Stimulated activated CD8-positive, alpha-beta memory T cell treated with anti-CD3 and anti-CD28 coated beads, Interleukin-4, amount 100 ng/mL, for 1 hour (primary cell): ENCODE data around the gene DDIT3.
A peak's percentile ranks its signal among the peaks of the same experiment; 100 is the strongest.
"Not testable (repeated sequence)": the region's sequence is repeated elsewhere in the genome, so short reads cannot be mapped to it uniquely, and the experiment has no call there.

Experiments
- DNase-seq, 2 donors: peaks; one replicate each; pipeline ENCODE4 v3.0.0-alpha.2; 2020; ENCODE audit warnings: low read depth in 2 of 2, low spot score in 1 of 2

Gene DDIT3

DNA sequence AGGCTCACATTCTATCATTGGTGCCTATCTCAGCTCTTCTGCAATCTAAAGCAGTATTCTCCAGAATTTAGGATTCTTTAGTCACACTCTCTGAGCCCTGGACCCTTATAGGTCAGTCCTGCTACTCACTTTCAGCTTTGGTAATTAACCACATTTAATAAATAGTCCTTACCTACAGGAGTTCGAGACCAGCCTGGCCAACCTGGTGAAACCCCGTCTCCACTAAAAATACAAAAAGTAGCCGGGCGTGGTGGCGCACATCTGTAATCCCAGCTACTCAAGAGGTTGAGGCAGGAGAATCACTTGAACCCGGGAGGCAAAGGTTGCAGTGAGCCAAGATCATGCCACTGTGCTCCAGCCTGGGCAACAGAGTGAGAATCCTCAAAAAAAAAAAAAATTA, 6.6 kb downstream of the DDIT3 start:
- not testable (repeated sequence) for DNase-seq

DNA sequence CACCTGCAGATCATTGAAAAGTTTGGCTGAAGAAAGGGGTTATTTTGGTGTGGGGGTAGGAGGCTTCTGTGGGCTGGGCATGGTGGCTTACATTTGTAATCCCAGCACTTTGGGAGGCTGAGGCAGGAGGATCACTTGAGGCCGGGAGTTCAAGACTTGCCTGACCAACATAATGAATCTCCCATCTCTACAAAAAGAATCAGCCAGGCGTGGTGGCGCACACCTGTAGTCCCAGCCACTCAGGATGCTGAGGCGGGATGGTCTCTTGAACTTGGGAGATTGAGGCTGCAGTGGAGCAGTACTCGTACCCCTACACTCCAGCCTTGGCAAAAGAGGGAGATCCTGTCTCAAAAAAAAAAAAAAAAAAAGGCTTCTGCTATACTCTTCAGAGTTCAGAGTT, 7.0 kb downstream of the DDIT3 start:
- DNase-seq, result no peak

- DNase-seq, result no peak
These were observed 7.6 kb downstream of the DDIT3 start for GRCh38 chr12:57512665-57513064.

DNA sequence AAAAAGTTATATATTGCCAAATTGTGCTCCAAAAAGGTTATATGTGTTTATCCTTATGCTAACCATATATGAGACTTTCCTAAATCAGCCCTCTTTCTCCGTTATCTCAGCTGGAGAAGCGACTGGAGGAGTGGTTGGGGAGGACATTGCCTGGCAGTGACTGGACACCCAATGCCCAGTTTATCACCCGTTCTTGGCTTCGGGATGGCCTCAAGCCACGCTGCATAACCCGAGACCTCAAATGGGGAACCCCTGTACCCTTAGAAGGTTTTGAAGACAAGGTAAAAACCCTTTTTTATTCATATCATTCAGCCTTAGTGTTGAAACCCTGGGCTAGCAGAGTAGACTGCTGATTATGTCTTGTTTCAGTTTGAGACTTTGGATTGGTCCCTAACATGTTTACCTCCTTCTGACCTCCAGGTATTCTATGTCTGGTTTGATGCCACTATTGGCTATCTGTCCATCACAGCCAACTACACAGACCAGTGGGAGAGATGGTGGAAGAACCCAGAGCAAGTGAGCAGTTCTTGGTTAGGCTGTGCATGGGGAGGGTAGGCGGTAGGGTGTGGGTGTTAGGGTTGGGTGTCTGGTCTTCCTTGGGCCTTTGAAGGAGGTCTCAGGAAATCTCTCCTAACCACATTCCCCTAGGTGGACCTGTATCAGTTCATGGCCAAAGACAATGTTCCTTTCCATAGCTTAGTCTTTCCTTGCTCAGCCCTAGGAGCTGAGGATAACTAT, 8.6 kb downstream of the DDIT3 start:
- no peak for DNase-seq

GRCh38 chr12:57511161-57511560, 9.2 kb downstream of the DDIT3 start:
- no peak for DNase-seq

- not testable (repeated sequence) for DNase-seq
These were observed 12.5 kb downstream of the DDIT3 start for GRCh38 chr12:57507796-57508195.

DNA sequence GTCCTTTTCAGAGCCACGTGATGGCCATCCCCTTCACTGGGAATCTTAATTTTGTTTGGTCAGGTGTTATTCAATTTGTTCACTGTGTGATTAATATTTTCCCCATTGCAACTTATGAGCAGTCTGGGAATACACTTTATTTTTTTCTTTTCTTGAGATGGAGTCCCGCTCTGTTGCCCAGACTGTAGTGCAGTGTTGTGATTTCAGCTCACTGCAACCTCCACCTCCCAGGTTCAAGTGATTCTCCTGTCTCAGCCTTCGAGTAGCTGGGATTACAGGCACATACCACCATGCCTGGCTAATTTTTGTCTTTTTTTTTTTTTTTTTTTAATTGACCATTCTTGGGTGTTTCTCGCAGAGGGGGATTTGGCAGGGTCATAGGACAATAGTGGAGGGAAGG, 13.8 kb downstream of the DDIT3 start:
- not testable (repeated sequence) for DNase-seq

DNA sequence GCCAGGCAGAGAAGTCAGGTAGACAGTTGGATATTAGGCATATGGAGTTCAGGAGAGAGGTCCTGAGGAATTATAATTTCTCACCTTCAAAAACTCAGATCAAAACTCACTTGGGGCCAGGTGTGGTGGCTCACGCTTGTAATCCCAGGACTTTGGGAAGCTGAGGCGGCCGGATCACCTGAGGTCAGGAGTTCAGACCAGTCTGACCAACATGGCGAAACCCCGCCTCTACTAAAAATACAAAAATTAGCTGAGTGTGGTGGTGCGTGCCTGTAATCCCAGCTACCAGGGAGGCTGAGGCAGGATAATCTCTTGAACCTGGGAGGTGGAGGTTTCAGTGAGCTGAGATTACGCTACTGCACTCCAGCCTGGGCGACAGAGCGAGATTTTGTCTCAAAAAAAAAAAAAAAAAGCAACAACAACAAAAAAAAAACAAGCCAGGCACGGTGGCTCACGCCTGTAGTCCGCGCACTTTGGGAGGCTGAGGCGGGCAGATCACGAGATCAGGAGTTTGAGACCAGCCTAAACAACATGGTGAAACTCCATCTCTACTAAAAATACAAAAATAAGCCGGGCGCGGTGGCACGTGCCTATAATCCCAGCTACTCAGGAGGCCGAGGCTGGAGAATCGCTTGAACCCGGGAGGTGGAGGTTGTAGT, 17.9 kb downstream of the DDIT3 start:
- DNase-seq, result not testable (repeated sequence)

DNA sequence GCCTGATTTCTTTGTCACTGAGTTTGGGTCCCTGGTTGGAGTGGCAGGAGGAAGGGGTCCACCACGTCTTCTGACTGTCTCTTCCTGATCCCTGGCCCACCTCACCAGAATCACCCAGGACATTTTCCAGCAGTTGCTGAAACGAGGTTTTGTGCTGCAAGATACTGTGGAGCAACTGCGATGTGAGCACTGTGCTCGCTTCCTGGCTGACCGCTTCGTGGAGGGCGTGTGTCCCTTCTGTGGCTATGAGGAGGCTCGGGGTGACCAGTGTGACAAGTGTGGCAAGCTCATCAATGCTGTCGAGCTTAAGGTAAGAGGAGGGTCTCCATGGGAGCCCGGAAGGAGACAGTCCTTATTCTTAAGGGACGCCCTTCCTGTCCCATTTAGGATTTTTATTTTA, 20.1 kb downstream of the DDIT3 start:
- DNase-seq, result no peak

DNA sequence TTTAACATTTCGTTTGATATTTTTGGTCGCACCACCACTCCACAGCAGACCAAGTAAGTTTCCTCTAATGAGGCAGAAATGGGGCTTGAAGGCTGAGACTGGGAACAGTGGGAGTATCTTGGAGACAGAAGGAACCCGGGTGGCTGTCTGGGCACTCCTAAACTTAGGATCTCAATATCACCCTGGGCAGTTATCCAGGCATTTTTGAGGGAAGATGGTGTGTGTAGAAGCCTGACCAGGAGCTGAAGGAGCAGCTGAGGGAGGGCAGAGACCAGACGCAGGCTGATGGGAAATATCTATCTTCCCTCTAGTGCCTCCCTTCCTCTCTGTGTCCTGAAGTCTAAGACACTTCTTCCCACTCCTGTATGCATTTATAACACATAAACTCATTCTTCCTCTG, 21.7 kb downstream of the DDIT3 start:
- no peak for DNase-seq

- no peak for DNase-seq
These were observed 22.2 kb downstream of the DDIT3 start for GRCh38 chr12:57498132-57498502.

DNA sequence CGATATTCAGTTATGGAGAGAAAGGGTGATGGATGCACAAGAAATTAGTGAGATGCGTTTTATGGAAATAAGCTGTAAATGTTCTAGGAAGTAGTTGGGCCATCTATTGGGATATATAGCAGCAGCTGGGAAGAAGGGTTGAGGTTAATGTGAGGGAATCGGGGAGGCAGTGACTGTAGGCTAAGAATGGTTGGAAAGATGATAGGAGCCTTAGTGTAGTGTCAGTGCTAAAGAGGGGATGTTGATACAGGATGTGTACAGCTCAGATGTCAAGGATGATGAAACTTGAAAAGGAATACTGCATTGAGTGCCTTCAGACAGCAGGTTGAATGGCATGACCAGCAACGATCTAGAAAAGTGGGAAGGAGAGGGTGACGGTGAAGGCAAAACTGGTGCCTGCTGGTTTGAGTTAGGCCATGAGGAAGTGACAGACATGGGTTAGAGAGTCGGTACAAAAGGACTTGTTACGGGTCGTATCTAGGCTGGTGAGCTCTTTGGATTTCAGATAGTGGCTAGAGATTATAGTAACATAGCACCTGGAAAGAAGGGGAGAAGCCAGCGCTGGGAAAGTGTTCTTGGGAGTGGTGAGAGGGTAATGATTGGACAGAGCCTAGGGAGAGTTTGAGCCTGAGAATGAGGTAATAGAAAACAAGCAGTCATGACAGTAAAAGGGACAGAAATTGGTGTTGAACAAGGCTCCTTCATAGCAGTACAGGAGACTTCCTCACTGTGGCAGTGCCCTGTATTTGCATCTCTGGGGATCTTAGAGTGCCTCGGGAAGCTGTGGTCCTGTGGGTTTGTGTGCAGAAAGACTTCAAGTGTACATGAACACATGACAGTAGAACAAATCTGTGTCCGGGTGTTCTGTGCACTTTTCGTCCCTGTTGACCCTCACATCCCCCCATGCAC, 22.8 kb downstream of the DDIT3 start:
- no peak for DNase-seq

- DNase-seq, result no peak
These were observed 23.5 kb downstream of the DDIT3 start for GRCh38 chr12:57496822-57497221.

- DNase-seq, result not testable (repeated sequence)
These were observed 25.1 kb downstream of the DDIT3 start for GRCh38 chr12:57495051-57495701.

GRCh38 chr12:57491393-57492280, 28.7 kb downstream of the DDIT3 start:
- DNase-seq, result no peak

- DNase-seq, result no peak
These were observed 30.2 kb downstream of the DDIT3 start for GRCh38 chr12:57490126-57490525.

DNA sequence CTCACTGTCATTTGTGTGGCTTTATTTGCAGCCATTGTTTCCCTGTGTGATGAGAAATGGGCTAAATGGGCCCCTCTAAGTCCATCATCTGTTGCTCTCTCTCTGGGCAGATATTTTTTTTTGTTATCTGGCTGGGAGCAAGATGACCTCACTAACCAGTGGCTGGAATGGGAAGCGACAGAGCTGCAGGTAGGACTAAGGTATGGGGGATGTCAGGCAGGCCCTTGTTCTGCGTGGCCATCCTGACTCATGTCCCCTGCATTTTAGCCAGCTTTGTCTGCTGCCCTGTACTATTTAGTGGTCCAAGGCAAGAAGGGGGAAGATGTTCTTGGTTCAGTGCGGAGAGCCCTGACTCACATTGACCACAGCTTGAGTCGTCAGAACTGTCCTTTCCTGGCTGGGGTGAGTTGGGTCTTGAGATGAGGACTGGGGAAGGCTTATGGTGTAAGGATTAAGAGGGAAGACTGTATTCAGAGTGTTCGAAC, 31.1 kb downstream of the DDIT3 start:
- DNase-seq, result no peak

GRCh38 chr12:57488402-57489156, 31.7 kb downstream of the DDIT3 start:
- no peak for DNase-seq

GRCh38 chr12:57487597-57488401, 32.5 kb downstream of the DDIT3 start, which contains the start of gene MARS1:
Gene MARS1 (plus strand): TSS chr12:57488068. CDS start chr12:57488091, 23 bp downstream.
- DNase-seq, result peak; percentile 68 to 81
